ENCODE measurements around the gene CAMK2B.

The CAMK2B gene

DNA sequence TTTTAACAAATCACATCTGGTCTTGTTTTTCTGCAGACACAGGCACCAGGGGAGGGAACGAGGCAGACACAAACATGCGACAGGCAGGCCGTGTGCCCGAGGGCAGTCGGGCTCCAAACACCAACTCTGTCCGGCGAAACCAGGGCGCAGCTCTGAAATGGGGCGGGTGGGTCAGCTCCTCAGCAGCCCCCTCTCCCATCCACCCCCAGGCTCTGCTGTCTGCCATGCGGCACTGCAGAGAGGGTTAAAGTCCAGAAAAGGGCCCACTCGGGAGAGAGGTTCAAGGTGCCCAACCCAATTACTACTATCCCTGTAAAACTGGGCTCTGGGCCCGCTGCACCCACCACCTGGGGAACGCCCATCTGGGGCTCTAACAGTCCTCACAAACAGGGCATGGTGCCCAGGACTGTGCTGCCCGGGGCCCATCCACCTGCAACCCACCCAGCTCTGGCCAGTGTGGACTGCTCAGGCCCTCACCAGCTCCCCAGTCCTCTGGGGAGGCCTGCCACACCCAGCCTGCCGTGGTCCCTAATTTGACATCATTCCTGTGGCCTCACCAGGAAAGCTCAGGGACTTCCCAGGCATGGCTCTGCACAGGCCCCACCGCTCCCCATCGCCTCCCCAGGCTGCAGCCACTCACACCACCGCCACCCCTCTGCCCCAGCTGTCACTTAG is 105.9 kb downstream of the CAMK2B start:
- no peak overlapping the region for H3K4me3 ChIP-seq (ENCODE audit: low read length)

DNA sequence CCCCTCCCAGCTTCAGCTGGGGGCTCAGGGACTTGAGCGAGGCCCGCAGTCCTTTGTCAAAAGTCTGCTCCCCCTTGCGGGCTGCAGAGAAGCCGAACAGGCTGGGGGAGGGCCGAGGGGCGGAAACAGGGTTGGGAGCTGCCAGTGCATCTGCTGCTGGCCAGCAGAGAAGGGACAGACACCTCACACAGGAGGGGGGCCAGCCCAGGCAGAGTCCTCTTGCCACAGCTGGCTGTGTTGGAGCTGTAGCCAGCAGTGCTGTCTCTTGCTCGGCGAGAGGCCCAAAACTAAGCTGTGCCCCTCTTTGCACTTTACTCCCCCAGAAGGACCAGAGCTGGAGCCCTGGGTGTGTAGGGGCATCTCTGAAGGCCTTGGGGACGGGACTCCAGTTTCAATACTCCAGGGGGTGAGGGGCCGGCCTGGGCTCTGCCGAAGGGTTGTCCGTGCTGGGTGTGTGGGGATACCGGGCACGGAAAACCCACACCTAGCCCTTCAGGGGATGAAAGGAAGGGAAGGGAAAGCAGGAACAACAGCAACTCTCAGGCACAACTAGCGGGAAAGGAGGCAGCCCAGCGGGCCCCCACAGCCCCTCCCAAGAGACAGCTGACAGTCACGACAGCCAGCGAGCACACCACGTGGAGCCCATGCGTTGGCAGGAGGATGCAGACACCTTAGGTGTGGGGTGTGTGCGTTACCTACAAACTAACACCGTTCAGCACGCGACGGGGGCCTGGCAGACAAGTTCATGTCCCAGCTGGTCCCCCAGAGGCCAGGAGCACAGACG is 106.8 kb downstream of the CAMK2B start:
- no peak for TF ChIP-seq ZNF274 (IDR thresholded peaks at IDR 0.05; ENCODE audit: low read depth, low read length)
- H3K4me3 ChIP-seq (ENCODE audit: low read length): no peak overlapping the region

More for the DNA sequence above, 105.9 kb downstream of the CAMK2B start:
- no peak for TF ChIP-seq ZNF274 (IDR thresholded peaks at IDR 0.05; ENCODE audit: low read depth, low read length)

DNA sequence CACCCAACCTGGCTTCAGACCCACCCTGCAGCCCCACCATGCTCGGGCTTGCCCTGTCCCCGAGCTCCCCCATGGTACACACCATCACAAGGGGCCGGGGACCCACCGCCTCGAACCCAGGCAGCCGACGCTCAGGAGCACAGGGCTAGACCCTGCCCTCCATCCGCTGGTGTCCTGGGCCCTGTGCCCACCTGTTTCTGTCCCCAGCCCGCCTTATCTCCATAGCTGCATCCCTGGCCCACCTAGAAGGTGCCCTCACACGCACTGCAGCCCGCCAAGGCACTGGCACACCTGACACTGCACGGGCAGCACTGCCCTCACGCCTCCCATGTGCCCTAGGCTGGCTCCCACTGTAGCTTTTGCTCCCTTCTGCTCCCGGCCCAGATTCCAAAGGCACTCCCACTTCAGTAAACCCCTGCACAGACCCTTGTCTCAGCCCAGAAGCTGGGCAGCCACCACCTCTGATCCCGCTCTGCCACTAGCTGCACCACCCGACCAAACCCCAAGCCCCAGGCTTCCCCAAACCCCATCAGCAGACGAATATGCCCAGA is 107.5 kb downstream of the CAMK2B start:
- no peak overlapping the region for H3K4me3 ChIP-seq (ENCODE audit: low read length)
- no peak for TF ChIP-seq ZNF274 (IDR thresholded peaks at IDR 0.05; ENCODE audit: low read depth, low read length)

DNA sequence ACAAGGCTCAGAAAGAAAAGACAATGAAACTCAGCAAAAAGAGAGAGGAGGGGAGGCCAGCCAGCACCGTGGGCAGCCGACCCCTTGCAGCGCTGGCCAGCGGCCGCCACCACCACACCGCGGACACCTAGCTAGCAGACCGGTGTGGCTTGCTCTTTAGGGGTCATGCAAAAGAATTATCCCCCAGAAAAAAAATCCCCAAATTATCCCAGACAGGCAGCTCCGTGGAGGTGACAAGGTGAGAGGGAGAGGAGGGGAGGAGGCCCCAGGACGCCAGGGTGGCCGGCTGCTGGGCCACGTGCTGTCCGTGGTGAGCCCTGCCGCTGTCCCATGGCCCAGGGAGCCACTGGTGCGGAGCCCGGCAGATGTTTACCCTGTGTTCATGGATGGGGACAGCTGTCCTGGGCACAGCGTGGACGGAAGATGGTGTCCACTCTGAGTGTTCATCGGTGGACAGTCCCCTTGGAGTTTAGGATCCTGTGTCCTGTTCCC is 108.1 kb downstream of the CAMK2B start:
- no peak overlapping the region for H3K4me3 ChIP-seq (ENCODE audit: low read length)
- TF ChIP-seq ZNF274 (IDR thresholded peaks at IDR 0.05; ENCODE audit: low read depth, low read length): no peak

DNA sequence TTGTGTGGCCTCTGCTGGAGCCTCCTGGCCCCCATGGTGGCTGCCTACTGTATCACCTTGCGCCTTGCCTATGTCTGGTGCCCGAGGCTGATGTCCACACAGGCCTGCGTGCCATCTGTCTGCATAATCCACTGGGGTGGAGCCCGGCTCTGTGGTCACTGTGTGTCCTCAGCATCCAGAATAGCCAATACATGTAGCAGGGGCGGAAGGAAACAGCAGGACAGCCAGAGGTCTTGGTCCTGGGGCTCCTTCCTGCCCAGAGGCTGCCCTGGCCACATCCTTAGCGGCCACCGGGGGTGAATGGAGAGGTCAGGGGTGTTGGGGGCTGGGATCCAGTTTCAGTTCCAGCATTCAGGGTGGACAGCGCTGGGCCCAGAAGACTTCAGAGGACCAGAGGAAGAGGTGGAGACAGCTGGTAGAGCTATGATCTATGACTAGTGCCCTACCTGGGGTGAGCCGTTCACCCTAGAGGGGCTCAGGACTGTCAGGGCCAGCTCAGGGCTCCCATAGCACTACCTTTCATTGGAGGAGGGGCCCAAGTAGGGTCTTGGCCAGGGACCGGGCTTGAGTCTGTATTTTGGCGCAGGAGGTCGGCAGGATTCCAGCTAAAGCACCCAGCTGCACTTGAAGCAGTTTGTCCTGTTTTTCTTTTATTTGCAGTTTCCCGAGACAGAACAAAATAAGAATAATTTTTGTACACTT is 108.7 kb downstream of the CAMK2B start:
- no peak overlapping the region for H3K4me3 ChIP-seq (ENCODE audit: low read length)
- no peak for TF ChIP-seq ZNF274 (IDR thresholded peaks at IDR 0.05; ENCODE audit: low read depth, low read length)

DNA sequence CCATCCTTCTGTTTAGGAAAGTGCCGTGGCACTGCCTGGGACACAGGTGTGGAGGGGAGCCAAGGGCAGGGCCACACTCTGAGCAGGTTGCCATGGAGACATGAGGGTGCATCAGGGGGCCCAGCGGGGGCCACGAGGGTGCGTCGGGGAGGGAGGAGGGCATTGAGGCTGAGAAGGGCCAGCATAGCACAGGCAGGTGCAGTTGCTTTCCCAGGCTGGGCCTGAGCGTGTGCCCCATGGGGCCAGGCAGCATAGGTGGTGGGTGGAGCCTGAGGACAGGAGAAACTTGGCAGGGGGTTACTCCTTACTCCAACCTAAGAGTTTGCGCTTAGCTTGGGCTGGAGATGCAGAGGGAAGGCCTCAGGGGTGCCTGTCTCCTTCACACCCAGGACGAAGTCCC is 109.4 kb downstream of the CAMK2B start:
- no peak overlapping the region for H3K4me3 ChIP-seq (ENCODE audit: low read length)
- no peak for TF ChIP-seq ZNF274 (IDR thresholded peaks at IDR 0.05; ENCODE audit: low read depth, low read length)

DNA sequence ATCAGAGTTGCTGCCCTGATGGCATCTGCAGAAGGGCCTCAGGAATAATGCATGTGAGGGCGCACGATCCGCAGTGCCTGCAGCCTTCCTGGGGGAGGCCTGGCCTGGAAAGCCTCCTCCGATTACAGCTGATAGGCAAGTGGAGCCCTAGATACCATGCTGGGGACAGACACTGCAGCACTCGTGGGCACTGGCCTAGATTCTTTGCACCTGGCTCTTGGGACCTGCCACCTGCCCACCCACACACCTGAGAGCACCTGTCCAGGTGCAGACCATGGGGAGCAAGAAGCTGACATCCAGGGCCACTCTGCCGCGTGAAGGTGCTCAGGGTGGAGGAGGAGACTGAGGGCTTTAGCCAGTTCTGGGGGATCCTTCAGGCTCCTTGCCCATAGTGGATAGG is 109.9 kb downstream of the CAMK2B start:
- no peak for TF ChIP-seq ZNF274 (IDR thresholded peaks at IDR 0.05; ENCODE audit: low read depth, low read length)
- no peak overlapping the region for H3K4me3 ChIP-seq (ENCODE audit: low read length)

DNA sequence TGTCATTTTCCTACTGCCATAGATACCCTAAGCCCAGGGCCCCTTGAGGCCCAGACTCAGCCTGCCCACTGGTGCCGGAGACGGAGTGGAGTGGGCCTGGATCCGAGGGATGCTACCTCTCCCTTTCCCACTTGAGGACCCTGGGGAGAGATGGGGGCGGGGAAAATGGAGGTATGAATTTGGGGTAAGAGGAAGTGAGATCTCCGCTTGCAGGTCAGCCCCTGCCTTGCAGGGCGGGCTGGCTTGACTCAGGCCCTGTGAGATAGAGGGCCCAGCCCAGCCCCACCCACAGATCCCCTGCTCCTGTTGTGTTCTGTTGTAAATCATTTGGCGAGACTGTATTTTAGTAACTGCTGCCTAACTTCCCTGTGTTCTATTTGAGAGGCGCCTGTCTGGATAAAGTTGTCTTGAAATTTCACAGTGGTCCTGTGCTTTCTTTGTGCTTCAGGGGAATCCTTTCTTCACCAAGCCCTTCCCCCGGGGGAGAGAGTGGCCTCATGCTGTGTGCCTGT is 111.5 kb downstream of the CAMK2B start:
- TF ChIP-seq ZNF274 (IDR thresholded peaks at IDR 0.05; ENCODE audit: low read depth, low read length): no peak
- H3K4me3 ChIP-seq (ENCODE audit: low read length): no peak overlapping the region

DNA sequence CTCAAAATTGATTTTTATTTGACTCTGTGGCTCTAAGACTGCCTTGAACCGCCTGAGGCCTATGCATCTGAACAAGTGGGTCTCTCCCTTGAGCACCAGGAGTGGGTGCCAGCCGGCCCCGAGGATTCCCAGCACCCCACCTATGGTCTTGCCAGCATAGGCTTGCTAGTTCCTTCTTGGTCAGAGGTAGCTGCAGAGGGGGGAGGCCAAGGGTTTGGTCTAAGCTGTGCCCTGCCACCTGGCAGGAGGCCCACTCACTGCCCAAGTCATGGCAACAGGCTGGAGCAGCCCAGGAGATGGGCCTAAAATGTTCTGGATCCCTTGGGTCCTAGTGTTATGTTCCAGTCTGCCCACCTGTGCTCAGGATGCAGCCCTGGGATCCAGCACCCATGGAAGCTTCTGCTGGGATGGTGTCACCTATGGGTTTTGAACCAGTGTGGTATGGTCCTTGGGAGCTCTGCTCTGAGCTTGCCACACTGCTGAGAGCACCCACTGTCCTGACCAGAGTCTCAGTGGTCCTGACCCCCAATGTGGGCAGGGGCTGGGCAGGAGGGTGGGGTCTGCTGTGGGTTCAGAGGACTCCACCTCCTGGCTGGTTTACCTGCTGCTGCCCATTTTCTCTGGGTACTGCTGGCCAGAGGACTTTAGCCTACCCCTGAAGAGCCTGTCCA is 112.1 kb downstream of the CAMK2B start:
- H3K4me3 ChIP-seq (ENCODE audit: low read length): no peak overlapping the region
- TF ChIP-seq ZNF274 (IDR thresholded peaks at IDR 0.05; ENCODE audit: low read depth, low read length): no peak

DNA sequence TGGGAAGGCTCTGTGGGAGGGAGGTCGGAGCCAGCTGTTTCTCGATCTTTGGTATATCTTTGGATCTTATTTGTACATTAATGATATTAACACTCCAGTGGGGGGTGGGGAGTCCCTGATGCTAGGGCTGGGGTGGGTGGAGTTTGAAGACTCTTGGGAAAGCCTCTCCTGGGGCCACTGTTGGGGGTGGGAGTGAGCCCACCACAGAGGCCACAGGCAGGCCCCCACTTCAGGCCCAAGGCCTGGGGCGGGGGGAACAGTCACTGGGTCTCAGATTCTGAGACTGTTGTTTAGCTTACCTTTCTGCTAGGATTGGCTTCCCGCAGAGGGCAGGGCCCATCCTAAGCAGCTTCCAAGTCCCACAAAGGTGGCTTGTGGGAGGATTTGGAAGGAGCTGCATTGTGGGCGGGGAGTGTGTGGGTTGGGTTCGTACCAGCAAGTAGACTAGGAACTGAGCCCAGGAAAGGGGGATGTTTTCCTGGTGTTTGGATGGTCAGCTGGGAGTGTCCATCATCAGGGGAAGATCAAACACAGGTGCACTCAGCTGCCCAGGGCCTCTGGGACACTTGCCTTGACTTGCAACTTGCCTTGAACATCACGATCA is 112.7 kb downstream of the CAMK2B start:
- H3K4me3 ChIP-seq (ENCODE audit: low read length): no peak overlapping the region
- TF ChIP-seq ZNF274 (IDR thresholded peaks at IDR 0.05; ENCODE audit: low read depth, low read length): no peak

DNA sequence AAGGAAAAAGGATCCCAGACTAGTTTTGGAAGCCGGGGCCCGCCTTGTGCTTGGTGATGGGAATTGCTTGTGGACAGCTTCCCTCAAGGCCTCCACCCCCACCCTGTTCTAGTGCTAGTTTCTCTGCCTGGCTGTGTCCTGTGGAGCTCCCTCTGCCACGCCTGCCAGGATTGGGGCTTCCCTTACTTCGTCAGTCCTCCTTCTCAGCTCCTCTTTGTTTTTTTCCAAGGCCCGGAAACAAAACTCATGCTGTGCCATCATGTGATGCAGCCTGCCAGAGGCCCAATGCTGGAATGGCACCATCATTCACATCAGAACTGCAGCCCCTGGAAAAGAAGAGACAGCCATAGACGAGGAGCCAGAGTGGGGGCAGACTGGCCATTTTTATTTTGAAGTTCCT is 113.4 kb downstream of the CAMK2B start:
- no peak for TF ChIP-seq ZNF274 (IDR thresholded peaks at IDR 0.05; ENCODE audit: low read depth, low read length)
- no peak overlapping the region for H3K4me3 ChIP-seq (ENCODE audit: low read length)

DNA sequence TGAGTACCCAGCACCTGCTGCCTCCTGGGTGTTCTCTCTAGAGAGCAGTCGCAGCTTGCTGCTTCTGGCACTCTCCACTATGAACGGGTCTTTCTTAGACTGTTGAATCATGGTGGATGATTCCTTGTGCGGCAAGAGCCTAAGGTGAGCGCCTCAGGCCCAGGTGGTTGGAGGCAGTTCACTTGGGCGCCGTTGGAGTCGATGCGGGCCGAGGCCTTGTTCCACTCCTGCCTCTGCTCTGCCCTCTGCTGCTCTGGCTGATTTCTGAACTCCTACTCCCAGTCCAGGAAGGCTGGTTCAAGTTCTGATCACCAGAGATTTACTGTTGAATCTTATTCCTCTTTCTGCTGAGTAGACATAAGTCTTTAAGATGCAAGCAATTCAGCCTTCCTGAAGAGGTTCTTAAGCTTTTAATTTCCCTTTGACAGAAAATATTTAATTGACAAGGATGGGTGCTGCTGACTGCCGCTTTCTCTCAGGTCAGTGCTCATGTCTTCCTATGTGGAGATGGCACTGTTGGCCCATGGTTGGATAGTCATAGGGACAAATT is 114.2 kb downstream of the CAMK2B start:
- no peak overlapping the region for H3K4me3 ChIP-seq (ENCODE audit: low read length)
- TF ChIP-seq ZNF274 (IDR thresholded peaks at IDR 0.05; ENCODE audit: low read depth, low read length): no peak

DNA sequence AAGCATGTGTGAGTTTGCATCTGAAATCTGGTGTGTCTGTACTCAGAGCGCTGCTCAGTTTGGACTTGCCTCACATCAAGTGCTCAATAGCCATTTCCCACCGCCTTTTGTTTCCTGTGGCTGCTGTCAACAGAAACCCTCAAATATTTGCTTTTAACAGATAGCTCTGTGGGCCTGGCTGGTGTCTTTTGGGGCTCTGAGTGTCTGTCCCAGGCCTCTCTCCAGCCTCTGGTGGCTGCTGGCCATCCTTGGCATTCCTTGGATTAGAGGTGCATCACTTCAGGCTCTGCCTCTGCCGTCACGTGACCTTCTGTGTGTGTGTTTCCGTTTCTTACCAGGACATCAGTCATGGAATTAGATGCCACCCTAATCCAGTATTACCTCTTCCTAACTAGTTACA is 115.3 kb downstream of the CAMK2B start:
- no peak for TF ChIP-seq ZNF274 (IDR thresholded peaks at IDR 0.05; ENCODE audit: low read depth, low read length)
- no peak overlapping the region for H3K4me3 ChIP-seq (ENCODE audit: low read length)

All from GM08714 (cell line).